ENCODE data around the gene RNGTT.

Gene RNGTT

GRCh38 chr6:88708197-88708744 is 255.1 kb downstream of the RNGTT start:
- DNase-seq, result no peak

GRCh38 chr6:88705601-88706000 is 257.8 kb downstream of the RNGTT start:
- no peak for DNase-seq

GRCh38 chr6:88704980-88705379 is 258.4 kb downstream of the RNGTT start:
- DNase-seq, result no peak

DNA sequence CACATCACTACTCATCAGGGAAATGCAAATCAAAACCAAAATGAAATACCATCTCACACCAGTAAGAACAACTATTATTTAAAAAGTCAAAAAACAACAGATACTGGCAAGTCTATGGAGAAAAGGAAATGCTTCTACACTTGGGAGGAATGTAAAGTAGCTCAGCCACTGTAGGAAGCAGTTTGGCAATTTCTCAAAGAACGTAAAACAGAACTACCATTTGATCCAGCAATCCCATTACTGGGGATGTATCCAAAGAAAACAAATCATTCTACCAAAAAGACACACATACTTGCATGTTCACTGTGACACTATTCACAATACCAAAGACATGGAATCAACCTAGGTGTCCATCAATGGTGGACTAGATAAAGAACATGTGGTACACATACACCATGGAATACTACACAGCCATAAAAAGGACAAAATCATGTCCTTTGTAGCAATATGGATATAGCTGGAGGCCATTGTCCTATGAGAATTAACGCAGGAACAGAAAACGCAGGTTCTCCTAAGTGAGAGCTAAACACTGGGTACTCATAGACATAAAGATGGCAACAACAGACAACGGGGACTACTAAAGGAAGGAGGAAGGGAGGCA is 260.4 kb downstream of the RNGTT start:
- DNase-seq, result no peak

DNA sequence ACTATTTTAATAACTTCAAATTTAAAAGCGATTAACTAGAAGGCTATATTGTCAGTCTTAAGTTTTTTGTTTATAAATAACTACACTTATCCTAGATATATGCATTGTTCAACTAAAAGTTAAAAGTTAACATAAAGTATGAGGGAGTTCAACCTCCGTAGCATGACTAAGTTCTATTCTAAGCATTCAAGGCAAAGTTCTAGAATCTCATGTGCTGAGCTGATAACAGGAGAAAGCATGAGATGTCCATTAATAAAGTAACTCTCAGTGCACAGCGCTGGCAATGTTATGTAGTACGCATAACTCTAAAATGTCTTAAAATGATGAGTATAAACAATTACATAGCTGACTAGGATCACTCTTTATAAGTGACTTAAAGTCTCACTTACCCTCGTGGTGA is 264.8 kb downstream of the RNGTT start:
- DNase-seq, result no peak

GRCh38 chr6:88695937-88696336 is 267.5 kb downstream of the RNGTT start:
- no peak for DNase-seq

- DNase-seq, result no peak
These were observed 279.7 kb downstream of the RNGTT start for GRCh38 chr6:88683734-88684133.

- no peak for DNase-seq
These were observed 282.8 kb downstream of the RNGTT start for GRCh38 chr6:88680654-88681053.

- DNase-seq, result no peak
These were observed 283.6 kb downstream of the RNGTT start for GRCh38 chr6:88679841-88680240.

GRCh38 chr6:88677356-88677755 is 286.1 kb downstream of the RNGTT start:
- no peak for DNase-seq

- no peak for DNase-seq
These were observed 291.8 kb downstream of the RNGTT start for GRCh38 chr6:88671624-88672023.

DNA sequence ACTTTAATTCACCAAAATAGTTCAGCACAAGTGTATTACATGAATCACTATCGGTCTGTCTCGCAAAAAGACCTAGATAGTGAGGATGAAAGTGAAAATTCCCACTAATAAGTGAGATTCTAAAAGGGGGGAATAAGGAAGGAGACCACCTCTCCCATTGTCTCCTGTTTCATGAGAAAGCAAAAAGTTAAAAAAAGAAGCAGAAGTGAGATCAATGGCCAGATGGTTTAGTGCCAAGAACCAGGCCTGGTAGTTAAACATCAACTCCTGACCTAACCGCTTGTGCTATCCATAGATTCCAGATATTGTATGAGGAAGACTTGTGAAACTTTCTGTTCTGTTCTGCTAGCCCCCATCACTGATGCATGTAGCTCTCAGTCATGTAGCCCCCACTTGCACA is 293.0 kb downstream of the RNGTT start:
- no peak for DNase-seq

DNA sequence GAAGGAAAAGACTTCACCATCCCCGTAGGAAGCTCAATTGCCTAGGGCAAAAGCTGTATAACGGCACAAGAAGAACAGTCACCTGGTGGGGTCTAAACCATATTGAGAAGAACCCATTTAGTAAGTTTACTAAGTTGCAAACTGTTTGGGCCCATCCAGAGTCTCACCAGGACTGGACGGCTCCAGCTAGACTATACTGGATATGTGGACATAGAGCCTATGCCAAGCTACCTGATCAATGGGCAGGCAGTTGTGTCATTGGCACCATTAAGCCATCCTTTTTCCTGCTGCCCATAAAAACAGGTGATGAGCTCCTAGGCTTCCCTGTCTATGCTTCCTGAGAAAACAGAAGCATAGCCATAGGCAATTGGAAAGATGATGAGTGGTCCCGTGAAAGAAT is 293.9 kb downstream of the RNGTT start:
- no peak for DNase-seq

GRCh38 chr6:88666901-88667300 is 296.5 kb downstream of the RNGTT start:
- DNase-seq, result no peak

- DNase-seq, result no peak
These were observed 298.3 kb downstream of the RNGTT start for GRCh38 chr6:88665131-88665530.

DNA sequence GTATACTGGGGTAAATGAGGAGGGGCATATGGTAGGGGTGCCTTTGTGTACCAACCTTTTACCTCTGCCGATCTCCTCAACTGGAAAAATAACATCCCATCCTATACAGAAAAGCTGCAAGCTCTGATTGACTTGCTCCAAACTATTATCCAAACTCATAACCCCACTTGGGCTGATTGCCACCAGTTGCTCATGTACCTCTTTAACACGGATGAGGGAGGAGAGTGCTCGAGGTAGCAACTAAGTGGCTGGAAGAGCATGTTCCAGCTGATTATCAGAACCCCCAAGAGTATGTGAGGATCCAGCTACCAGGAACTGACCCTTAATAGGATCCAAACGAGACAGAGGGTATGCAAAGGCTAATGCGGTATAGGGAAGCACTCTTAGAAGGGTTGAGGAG is 299.6 kb downstream of the RNGTT start:
- DNase-seq, result no peak

- no peak for DNase-seq
These were observed 300.7 kb downstream of the RNGTT start for GRCh38 chr6:88662653-88663174.

- DNase-seq, result no peak
These were observed 301.2 kb downstream of the RNGTT start for GRCh38 chr6:88662163-88662580.

DNA sequence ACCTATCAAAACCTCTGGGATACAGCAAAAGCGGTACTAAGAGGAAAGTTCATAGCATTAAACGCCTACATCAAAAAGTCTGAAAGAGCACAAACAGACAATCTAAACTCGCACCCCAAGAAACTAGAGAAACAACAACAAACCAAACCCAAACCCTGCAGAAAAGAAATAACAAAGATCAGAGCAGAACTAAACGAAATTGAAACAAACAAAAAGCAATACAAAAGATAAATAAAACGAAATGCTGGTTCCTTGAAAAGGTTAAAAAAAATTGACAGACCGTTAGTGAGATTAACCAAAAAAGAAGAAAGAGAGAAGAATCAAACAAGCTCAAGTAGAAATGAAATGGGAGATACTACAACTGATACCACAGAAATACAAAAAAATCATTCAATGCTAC is 302.3 kb downstream of the RNGTT start:
- DNase-seq, result no peak

DNA sequence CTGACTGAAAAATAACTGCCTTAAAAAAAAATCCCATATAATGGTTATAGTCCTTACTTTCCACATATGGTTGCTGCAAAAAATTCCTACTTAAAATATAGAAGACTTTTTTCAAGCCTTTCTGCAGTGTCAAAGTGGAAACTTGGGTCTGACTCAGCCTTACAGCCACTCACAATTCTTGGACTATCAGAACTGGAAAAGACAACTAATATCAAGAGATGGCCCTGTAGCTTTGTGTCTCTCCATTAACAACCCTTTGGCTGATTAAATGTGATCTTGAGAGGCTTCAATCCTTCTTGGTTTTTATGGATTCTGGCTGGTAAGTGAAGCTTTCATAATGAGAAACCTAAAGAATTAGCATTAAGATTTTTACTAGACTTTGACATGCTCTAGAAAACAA is 307.8 kb downstream of the RNGTT start:
- DNase-seq, result no peak

DNA sequence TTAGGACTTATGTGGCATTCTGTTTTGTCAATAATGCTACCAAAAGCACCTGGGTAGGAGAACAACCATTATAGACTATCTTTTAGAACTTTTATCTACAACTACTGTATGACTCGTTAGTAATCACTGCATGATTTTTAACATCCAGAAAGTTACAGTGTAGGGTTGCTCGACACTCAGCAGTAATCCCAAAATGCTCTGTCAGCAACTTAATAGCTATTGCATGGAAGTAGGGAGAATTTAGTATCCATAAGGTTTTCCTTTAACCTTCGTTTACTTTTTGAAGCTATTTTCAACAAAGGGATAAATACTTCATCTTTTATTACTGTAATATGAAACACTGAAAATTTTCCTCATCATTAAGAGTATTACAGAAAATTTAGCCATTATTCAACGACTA is 309.5 kb downstream of the RNGTT start:
- DNase-seq, result no peak

- DNase-seq, result no peak
These were observed 312.0 kb downstream of the RNGTT start for GRCh38 chr6:88651400-88651799.

DNA sequence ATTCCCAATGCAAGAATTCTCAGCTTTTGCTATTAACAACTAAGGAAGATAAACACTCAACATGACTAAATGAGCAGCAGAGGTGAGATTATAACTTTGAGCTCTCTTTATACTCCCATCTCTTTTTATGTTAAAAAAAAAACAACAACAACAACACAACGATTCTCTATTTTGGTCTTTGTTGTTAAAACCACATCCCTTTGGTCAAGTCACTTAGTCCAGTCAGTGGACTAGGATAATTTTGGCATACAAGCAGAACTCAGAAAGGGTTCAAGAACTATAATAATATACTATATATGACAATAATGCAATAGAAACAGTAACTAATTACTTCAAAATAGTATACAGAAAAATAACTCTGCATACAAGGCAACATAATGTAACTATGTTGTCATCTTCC is 312.4 kb downstream of the RNGTT start:
- DNase-seq, result no peak

DNA sequence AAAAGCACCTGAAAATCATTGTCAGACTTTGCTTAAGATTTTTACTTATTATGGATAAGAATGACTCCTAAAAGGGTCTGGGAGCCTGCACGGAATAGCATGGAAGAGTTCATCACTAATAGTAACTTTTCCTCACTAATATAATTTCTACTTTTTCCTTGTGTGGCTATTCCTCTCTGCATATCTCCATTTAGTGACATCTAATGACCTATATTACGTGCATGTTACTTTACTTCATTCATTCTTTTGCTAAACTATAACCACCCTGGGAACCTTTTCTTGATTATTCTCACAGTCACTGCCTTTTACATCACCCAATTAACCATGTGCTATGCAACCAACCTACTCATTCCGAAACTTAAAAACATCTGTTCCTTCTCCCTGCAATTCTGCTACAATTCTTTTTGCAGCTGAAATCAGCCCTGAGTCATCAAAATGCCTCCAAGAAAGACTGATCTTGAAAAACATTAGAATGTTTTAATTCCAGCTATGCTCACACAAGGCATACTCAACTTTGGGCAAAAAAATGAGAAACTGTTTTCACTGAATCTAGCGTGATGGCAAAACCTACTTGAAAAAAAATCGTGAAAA is 313.3 kb downstream of the RNGTT start:
- DNase-seq, result no peak

Measured in stimulated activated CD4-positive, alpha-beta T cell treated with anti-CD3 and anti-CD28 coated beads, Interleukin-4, amount 100 ng/mL, for 4 hours (primary cell).